Neural progenitor cell (in vitro differentiated cells): ENCODE results near the gene P2RX5. TPM values are rescaled to one million over a fixed set of nuclear protein-coding genes. Genes with fewer than 3 reads are reported as not detected.

Experiments
- DNase-seq: peaks from one replicate; pipeline ENCODE4 v3.0.0-alpha.2; 2016; ENCODE audit warnings: low spot score
- H2AFZ ChIP-seq: fragments of 200-600 bp; sonication (generic); replicated peaks from 2 replicates; pipeline ENCODE4 v1.6.1; 2016; ENCODE audit warnings: antibody characterized with exemption
- H3F3A ChIP-seq: fragments of 200-600 bp; sonication (generic); 2 replicates; pipeline ENCODE4 v1.6.1; 2016; ENCODE audit warnings: antibody characterized with exemption, low read depth
- H3K27ac ChIP-seq: fragments of 200-600 bp; sonication (generic); 2 replicates; pipeline ENCODE4 v1.5.1; 2016; ENCODE audit warnings: mild to moderate bottlenecking
- H3K27me3 ChIP-seq: fragments of 200-600 bp; sonication (generic); 2 replicates; pipeline ENCODE4 v1.6.1; 2016; ENCODE audit warnings: mild to moderate bottlenecking, moderate library complexity
- H3K36me3 ChIP-seq: fragments of 200-600 bp; sonication (generic); 2 replicates; pipeline ENCODE4 v1.5.1; 2016
- H3K4me1 ChIP-seq: fragments of 200-600 bp; sonication (generic); 2 replicates; pipeline ENCODE4 v1.6.1; 2016; ENCODE audit warnings: mixed run types
- H3K4me2 ChIP-seq: fragments of 200-600 bp; sonication (generic); 2 replicates; pipeline ENCODE4 v1.6.1; 2016
- H3K4me3 ChIP-seq: fragments of 200-600 bp; sonication (generic); 2 replicates; pipeline ENCODE4 v1.5.1; 2016
- H3K79me2 ChIP-seq: fragments of 200-600 bp; sonication (generic); 2 replicates; pipeline ENCODE4 v1.6.1; 2016; ENCODE audit warnings: low read depth
- H3K9ac ChIP-seq: fragments of 200-600 bp; sonication (generic); 2 replicates; pipeline ENCODE4 v1.6.1; 2016
- H3K9me3 ChIP-seq: fragments of 200-600 bp; sonication (generic); 2 replicates; pipeline ENCODE4 v1.5.1; 2016; ENCODE audit warnings: low read depth
- H4K20me1 ChIP-seq: fragments of 200-600 bp; sonication (generic); 2 replicates; pipeline ENCODE4 v1.6.1; 2016; ENCODE audit warnings: low read depth
- H3K27ac Mint-ChIP-seq: 3 replicates; pipeline ENCODE4 v1.8.0; 2021; ENCODE audit warnings: mixed read lengths
- H3K27me3 Mint-ChIP-seq: 2 replicates; pipeline ENCODE4 v1.8.0; 2022; ENCODE audit warnings: low read depth, mild to moderate bottlenecking, inconsistent platforms, moderate library complexity, mixed read lengths; ENCODE audit not compliant: insufficient read depth
- H3K36me3 Mint-ChIP-seq: 3 replicates; pipeline ENCODE4 v1.8.0; 2021; ENCODE audit warnings: mixed read lengths
- H3K4me1 Mint-ChIP-seq: 3 replicates; pipeline ENCODE4 v1.8.0; 2021; ENCODE audit warnings: mixed read lengths
- H3K4me3 Mint-ChIP-seq: 3 replicates; pipeline ENCODE4 v1.8.0; 2021; ENCODE audit warnings: mild to moderate bottlenecking, moderate library complexity, mixed read lengths
- H3K9me3 Mint-ChIP-seq: 3 replicates; pipeline ENCODE4 v1.8.0; 2020; ENCODE audit warnings: mixed read lengths
- CTCF ChIP-seq: fragments of 200-600 bp; sonication (generic); IDR thresholded peaks from 2 replicates; pipeline ENCODE4 v1.5.1; 2017; ENCODE audit warnings: antibody characterized with exemption, mild to moderate bottlenecking
- EZH2 ChIP-seq: fragments of 200-600 bp; sonication (generic); IDR thresholded peaks from 2 replicates; pipeline ENCODE4 v1.6.1; 2017; ENCODE audit warnings: antibody characterized with exemption, mild to moderate bottlenecking, moderate library complexity
- EZH2phosphoT487 ChIP-seq: fragments of 200-600 bp; sonication (generic); IDR thresholded peaks from 2 replicates; pipeline ENCODE4 v1.6.1; 2017; ENCODE audit warnings: antibody characterized with exemption
- total RNA-seq: library from RNA; depleted of rRNA; stranded (reverse); fragments of >200 nt; gene quantifications from 2 replicates; pipeline ENCODE4 v1.2.3, GENCODE V29; 2015; ENCODE audit warnings: low replicate concordance

The P2RX5 gene
- total RNA-seq, 1 donor from 2014 or later = not detected

- H3K4me3 ChIP-seq = no peak overlapping the region
- H3K9me3 ChIP-seq = no peaks in the 10 kb centered on the region
- peaks cover 38% of the 10 kb centered on the region for H3K79me2 ChIP-seq
- no peak overlapping the region for H2AFZ ChIP-seq
- DNase-seq = no peak
- Mint-ChIP-seq H3K27me3 (peaks cover 5% of the 10 kb centered on the region), H3K27ac (no peak overlapping the region), H3K4me3 (peak overlapping the region; percentile 24), H3K4me1 (peaks cover 16% of the 10 kb centered on the region), H3K36me3 (peaks cover 20% of the 10 kb centered on the region), H3K9me3 (no peaks in the 10 kb centered on the region)
- TF ChIP-seq EZH2 (no peak), CTCF (no peak), EZH2phosphoT487 (no peak)
- H3K27me3 ChIP-seq = no peaks in the 10 kb centered on the region
- no peaks in the 10 kb centered on the region for H3K36me3 ChIP-seq
- H3K27ac ChIP-seq = no peak overlapping the region
- no peaks in the 10 kb centered on the region for H3F3A ChIP-seq
- no peak overlapping the region for H3K4me2 ChIP-seq
- peaks cover 6% of the 10 kb centered on the region for H4K20me1 ChIP-seq
- no peak overlapping the region for H3K9ac ChIP-seq
- no peaks in the 10 kb centered on the region for H3K4me1 ChIP-seq
These were observed 63.7 kb downstream of the P2RX5 start for GRCh38 chr17:3632287-3632686.

GRCh38 chr17:3630781-3631180, 65.2 kb downstream of the P2RX5 start:
- no peak for TF ChIP-seq EZH2
- TF ChIP-seq EZH2phosphoT487 = no peak
- TF ChIP-seq CTCF = no peak
- no peaks in the 10 kb centered on the region for H3K27me3 ChIP-seq
- H3K27ac ChIP-seq = no peak overlapping the region
- no peak overlapping the region for H3K4me3 Mint-ChIP-seq
- H3K27ac Mint-ChIP-seq = no peak overlapping the region
- no peak overlapping the region for H3K4me3 ChIP-seq
- no peaks in the 10 kb centered on the region for H3K36me3 ChIP-seq
- H3F3A ChIP-seq = no peaks in the 10 kb centered on the region
- peaks cover 25% of the 10 kb centered on the region for H3K36me3 Mint-ChIP-seq
- H3K27me3 Mint-ChIP-seq = peaks cover 5% of the 10 kb centered on the region
- H3K9me3 ChIP-seq = no peaks in the 10 kb centered on the region
- H3K4me2 ChIP-seq = no peak overlapping the region
- H3K9me3 Mint-ChIP-seq = no peaks in the 10 kb centered on the region
- no peak overlapping the region for H2AFZ ChIP-seq
- H3K4me1 ChIP-seq = no peaks in the 10 kb centered on the region
- H3K9ac ChIP-seq = no peak overlapping the region
- H3K79me2 ChIP-seq = peaks cover 36% of the 10 kb centered on the region
- no peak for DNase-seq
- H4K20me1 ChIP-seq = peaks cover 6% of the 10 kb centered on the region
- peaks cover 14% of the 10 kb centered on the region for H3K4me1 Mint-ChIP-seq

- DNase-seq = no peak
- Histone ChIP-seq H3K9me3 (no peaks in the 10 kb centered on the region), H3F3A (no peaks in the 10 kb centered on the region), H3K36me3 (no peaks in the 10 kb centered on the region), H3K4me3 (no peak overlapping the region), H3K27ac (no peak overlapping the region), H3K27me3 (no peaks in the 10 kb centered on the region), H3K4me2 (no peak overlapping the region), H4K20me1 (no peaks in the 10 kb centered on the region), H2AFZ (no peak overlapping the region), H3K79me2 (peaks cover 12% of the 10 kb centered on the region), H3K9ac (no peak overlapping the region), H3K4me1 (no peaks in the 10 kb centered on the region)
- Mint-ChIP-seq H3K27ac (no peak overlapping the region), H3K4me3 (no peak overlapping the region), H3K9me3 (no peaks in the 10 kb centered on the region), H3K4me1 (peaks cover 5% of the 10 kb centered on the region), H3K36me3 (peaks cover 30% of the 10 kb centered on the region), H3K27me3 (no peaks in the 10 kb centered on the region)
- TF ChIP-seq EZH2 = no peak
- TF ChIP-seq EZH2phosphoT487 = no peak
- TF ChIP-seq CTCF = no peak
These were observed 68.2 kb downstream of the P2RX5 start for GRCh38 chr17:3627769-3628167.
